ENCODE data around the gene ARL6IP1. TPM values are rescaled to one million over a fixed set of nuclear protein-coding genes. Genes with fewer than 3 reads are reported as not detected.

ARL6IP1 gene
- polyA plus RNA-seq, 2 of the 4 experiments (the other 2 are of a cell fraction), result 459 to 479 TPM

- TF ChIP-seq, protein P1, sequence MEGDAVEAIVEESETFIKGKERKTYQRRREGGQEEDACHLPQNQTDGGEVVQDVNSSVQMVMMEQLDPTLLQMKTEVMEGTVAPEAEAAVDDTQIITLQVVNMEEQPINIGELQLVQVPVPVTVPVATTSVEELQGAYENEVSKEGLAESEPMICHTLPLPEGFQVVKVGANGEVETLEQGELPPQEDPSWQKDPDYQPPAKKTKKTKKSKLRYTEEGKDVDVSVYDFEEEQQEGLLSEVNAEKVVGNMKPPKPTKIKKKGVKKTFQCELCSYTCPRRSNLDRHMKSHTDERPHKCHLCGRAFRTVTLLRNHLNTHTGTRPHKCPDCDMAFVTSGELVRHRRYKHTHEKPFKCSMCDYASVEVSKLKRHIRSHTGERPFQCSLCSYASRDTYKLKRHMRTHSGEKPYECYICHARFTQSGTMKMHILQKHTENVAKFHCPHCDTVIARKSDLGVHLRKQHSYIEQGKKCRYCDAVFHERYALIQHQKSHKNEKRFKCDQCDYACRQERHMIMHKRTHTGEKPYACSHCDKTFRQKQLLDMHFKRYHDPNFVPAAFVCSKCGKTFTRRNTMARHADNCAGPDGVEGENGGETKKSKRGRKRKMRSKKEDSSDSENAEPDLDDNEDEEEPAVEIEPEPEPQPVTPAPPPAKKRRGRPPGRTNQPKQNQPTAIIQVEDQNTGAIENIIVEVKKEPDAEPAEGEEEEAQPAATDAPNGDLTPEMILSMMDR (IDR thresholded peaks at IDR 0.05), result no peak
- no peak for TF ChIP-seq NFE2L2 (conservative IDR thresholded peaks at IDR 0.05; ENCODE audit: low read length)
- no peak for TF ChIP-seq NPAS2 (CRISPR knock-in tag; IDR thresholded peaks at IDR 0.05; ENCODE audit: borderline replicate concordance)
Measured at GRCh38 chr16:18800775-18801144, 589 bp downstream of the ARL6IP1 start (continued).

- no peak for ATAC-seq
Measured at GRCh38 chr16:18800293-18800692, 1.1 kb downstream of the ARL6IP1 start.

DNA sequence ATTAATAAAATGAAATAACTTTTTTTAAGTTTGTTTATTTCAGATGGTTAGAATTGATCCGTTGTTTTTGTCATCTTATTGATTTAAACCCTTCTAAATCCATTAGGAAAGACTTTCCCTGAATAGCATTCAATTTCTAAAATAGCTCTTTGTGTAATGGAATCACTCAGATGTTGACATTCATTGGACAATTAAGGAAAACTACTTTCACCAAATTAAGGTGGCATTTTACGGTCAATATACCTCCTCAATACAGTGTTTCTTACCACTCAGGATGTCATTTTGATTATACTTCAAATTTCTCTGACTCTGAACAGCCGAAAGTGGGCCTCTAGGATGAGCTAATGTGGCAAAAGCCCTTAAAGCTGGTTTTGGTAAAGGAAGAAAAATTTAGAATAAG, 1.8 kb downstream of the ARL6IP1 start:
- peak overlapping the region; percentile 97 for H3K4me2 ChIP-seq
- no peak for TF ChIP-seq MAZ (IDR thresholded peaks at IDR 0.05; ENCODE audit: borderline replicate concordance, low read depth, low read length)
- TF ChIP-seq USF2 (IDR thresholded peaks at IDR 0.05), result no peak
- ChIA-PET POLR2A (interaction anchor here (5.7 kb wide), 1 partner anchor 11 kb away, joined by 208 read pairs; the partner anchor contains the start of gene RPS15A), CTCF (interaction anchor here (0.7 to 4.0 kb wide), 2 partner anchors 9 to 184 kb away, joined by 3 to 52 read pairs; partner anchors contain the start of genes RPS15A and TMC7)
- H3K4me1 ChIP-seq, result peaks cover 49% of the 10 kb centered on the region
- no peaks in the 10 kb centered on the region for H3K9me3 ChIP-seq
- FAIRE-seq, result no peak
- 60% methylated on average over 3 of the region's 3 CpGs for WGBS (ENCODE audit: missing lambda C conversion rate)
- no peak for ATAC-seq
- no peak for DNase-seq (ENCODE audit: low read depth in 1 of 2, low spot score in 1 of 2)
- peak overlapping the region in 1 of 2 experiments; percentile 92; a peak in 3 of 6 replicates for H3K27ac ChIP-seq
- peak overlapping the region; percentile 92 for H3K4me3 ChIP-seq

More at GRCh38 chr16:18800293-18800692, 1.1 kb downstream of the ARL6IP1 start:
- Histone ChIP-seq H3K4me3 (peak overlapping the region; percentile 92), H3K9me3 (no peaks in the 10 kb centered on the region), H3K27ac (peak overlapping the region; percentile 87 to 92), H3K4me2 (peak overlapping the region; percentile 97), H3K4me1 (peaks cover 57% of the 10 kb centered on the region)
- ChIA-PET POLR2A (interaction anchor here (0.6 to 5.7 kb wide), 3 partner anchors 12 to 176 kb away, joined by 3 to 208 read pairs (median 8); partner anchors contain the start of gene RPS15A), CTCF (interaction anchor here (2.0 to 4.0 kb wide), 3 partner anchors 9 to 18 kb away, joined by 15 to 52 read pairs (median 22); partner anchors contain the start of gene RPS15A)
- TF ChIP-seq ESRRA (IDR thresholded peaks at IDR 0.05; ENCODE audit: borderline replicate concordance, low read length), result no peak
- no peak for TF ChIP-seq ZFP36 (IDR thresholded peaks at IDR 0.05; ENCODE audit: borderline replicate concordance, partially characterized antibody)
- TF ChIP-seq, protein P2, sequence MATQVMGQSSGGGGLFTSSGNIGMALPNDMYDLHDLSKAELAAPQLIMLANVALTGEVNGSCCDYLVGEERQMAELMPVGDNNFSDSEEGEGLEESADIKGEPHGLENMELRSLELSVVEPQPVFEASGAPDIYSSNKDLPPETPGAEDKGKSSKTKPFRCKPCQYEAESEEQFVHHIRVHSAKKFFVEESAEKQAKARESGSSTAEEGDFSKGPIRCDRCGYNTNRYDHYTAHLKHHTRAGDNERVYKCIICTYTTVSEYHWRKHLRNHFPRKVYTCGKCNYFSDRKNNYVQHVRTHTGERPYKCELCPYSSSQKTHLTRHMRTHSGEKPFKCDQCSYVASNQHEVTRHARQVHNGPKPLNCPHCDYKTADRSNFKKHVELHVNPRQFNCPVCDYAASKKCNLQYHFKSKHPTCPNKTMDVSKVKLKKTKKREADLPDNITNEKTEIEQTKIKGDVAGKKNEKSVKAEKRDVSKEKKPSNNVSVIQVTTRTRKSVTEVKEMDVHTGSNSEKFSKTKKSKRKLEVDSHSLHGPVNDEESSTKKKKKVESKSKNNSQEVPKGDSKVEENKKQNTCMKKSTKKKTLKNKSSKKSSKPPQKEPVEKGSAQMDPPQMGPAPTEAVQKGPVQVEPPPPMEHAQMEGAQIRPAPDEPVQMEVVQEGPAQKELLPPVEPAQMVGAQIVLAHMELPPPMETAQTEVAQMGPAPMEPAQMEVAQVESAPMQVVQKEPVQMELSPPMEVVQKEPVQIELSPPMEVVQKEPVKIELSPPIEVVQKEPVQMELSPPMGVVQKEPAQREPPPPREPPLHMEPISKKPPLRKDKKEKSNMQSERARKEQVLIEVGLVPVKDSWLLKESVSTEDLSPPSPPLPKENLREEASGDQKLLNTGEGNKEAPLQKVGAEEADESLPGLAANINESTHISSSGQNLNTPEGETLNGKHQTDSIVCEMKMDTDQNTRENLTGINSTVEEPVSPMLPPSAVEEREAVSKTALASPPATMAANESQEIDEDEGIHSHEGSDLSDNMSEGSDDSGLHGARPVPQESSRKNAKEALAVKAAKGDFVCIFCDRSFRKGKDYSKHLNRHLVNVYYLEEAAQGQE (IDR thresholded peaks at IDR 0.05), result no peak
- TF ChIP-seq KDM5A (IDR thresholded peaks at IDR 0.05), result no peak
- TF ChIP-seq MYC (IDR thresholded peaks at IDR 0.05; ENCODE audit: borderline replicate concordance, low read length), result no peak
- DNase-seq (ENCODE audit: low read depth in 1 of 2, low spot score in 1 of 2) (no peak), FAIRE-seq (no peak)
- WGBS (ENCODE audit: missing lambda C conversion rate), result 3% methylated on average over 8 of the region's 8 CpGs

DNA sequence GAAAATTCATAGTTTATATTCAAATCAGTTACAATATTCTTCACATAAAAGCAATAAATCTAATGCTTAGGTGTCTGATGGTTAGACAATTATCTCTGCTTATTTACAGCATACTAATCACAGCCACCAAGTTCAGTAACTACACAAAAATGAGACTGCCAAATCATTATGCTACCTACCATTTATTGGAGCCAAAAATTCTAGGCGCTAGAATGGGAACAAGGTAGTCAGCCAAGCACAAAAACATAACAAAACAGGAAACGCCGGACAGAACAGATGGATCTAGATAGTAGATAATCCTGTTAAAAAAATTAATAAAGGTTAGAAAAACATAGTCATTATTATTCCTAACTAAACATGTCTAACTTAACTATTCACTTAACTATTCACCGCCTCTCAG, 3.6 kb downstream of the ARL6IP1 start:
- H3K4me2 ChIP-seq, result peak overlapping the region; percentile 97; the same call in 1 of the 3 replicates
- FAIRE-seq (no peak), DNase-seq (ENCODE audit: low read depth in 1 of 2, low spot score in 1 of 2) (no peak), ATAC-seq (no peak)
- no peak overlapping the region for H3K27ac ChIP-seq
- POLR2A ChIA-PET, result interaction anchor here (5.7 kb wide), 1 partner anchor 9 kb away, joined by 208 read pairs; the partner anchor contains the start of gene RPS15A
- no peaks in the 10 kb centered on the region for H3K9me3 ChIP-seq
- H3K4me3 ChIP-seq, result no peak overlapping the region
- CTCF ChIA-PET, result interaction anchor here (1.7 kb wide), 1 partner anchor 172 kb away, joined by 4 read pairs; no protein-coding TSS in a partner anchor
- WGBS (ENCODE audit: missing lambda C conversion rate), result 91% methylated on average over 4 of the region's 4 CpGs
- H3K4me1 ChIP-seq, result peaks cover 34% of the 10 kb centered on the region
- no peak for TF ChIP-seq ELK1 (IDR thresholded peaks at IDR 0.05; ENCODE audit: low read depth, low read length)
- TF ChIP-seq HOXB5 (CRISPR knock-in tag; IDR thresholded peaks at IDR 0.05), result no peak
- TF ChIP-seq ZC3H11A (IDR thresholded peaks at IDR 0.05), result no peak
- TF ChIP-seq FOSL2 (IDR thresholded peaks at IDR 0.05), result no peak
- TF ChIP-seq FOSL2 (CRISPR knock-in tag; IDR thresholded peaks at IDR 0.05), result no peak
- no peak for TF ChIP-seq NR3C1 (IDR thresholded peaks at IDR 0.05)
- no peak for TF ChIP-seq RAD21 (conservative IDR thresholded peaks at IDR 0.05 in 1 of 2, IDR thresholded peaks at IDR 0.05 in 1 of 2)
- TF ChIP-seq ESRRA (IDR thresholded peaks at IDR 0.05; ENCODE audit: borderline replicate concordance, low read length), result no peak
- TF ChIP-seq GATA3 (IDR thresholded peaks at IDR 0.05; ENCODE audit: borderline replicate concordance), result no peak
- TF ChIP-seq BHLHE40 (IDR thresholded peaks at IDR 0.05; ENCODE audit: low read depth, low read length), result no peak
- TF ChIP-seq, protein P3, sequence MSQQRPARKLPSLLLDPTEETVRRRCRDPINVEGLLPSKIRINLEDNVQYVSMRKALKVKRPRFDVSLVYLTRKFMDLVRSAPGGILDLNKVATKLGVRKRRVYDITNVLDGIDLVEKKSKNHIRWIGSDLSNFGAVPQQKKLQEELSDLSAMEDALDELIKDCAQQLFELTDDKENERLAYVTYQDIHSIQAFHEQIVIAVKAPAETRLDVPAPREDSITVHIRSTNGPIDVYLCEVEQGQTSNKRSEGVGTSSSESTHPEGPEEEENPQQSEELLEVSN (IDR thresholded peaks at IDR 0.05; ENCODE audit: borderline replicate concordance, low read depth), result no peak
- TF ChIP-seq BCL3 (IDR thresholded peaks at IDR 0.05), result no peak
- no peak for TF ChIP-seq KDM5A (IDR thresholded peaks at IDR 0.05)
- no peak for TF ChIP-seq HDAC2 (IDR thresholded peaks at IDR 0.05)
